Measurements from ENCODE around the gene MGAT5. TPM values are rescaled to one million over a fixed set of nuclear protein-coding genes. Genes with fewer than 3 reads are reported as not detected.

The MGAT5 gene
- total RNA-seq, 6 experiments from 2014 or later: 4.5 to 16.0 (median 10.0) TPM

DNA sequence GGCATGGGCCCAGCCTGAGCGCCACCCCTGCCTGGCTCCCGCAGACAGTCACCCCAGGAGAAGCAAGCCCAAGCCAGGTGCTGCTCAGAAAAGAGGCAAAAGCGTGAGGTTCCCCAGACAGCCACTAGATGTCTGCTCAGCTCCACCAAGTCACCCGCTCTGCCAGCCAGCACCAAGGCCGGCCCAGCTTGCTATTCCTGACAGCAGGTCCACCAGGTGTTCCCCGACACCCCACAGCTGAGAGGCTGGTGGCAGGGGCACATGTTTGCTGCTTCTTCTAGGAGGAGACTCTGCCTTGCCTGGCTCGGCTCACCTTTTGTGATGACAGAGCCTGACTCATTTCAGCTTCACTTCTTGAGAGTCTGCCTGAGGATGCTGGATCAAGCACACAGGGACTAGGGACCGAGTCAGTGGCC lies 206.7 kb downstream of the MGAT5 start:
- intact Hi-C loops (cut with DNase I): no loop called here
- no peak overlapping the region for H3K27ac ChIP-seq

DNA sequence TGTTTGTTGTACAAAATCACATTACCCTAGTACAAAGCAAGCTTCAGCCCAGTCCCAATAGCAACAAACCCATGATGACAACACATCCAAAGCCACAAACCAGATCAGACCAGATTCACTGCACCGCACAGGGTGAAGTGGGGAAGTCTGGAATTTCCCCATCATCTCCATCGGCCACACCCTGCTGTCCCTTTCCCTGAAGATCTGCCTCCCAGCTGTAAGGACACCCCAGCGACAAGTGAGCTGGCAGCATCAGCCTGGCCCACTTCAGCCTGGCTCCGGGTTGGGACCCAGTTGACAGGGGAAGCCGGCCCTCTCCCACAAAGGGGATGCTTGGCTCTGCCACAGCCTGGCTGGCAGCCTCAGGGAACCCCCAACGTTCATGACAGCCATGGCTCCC lies 207.6 kb downstream of the MGAT5 start:
- no peaks in the 10 kb centered on the region for H3K27me3 ChIP-seq
- H3K27ac ChIP-seq: no peak overlapping the region
- no peaks in the 10 kb centered on the region for H3K9me3 ChIP-seq
- no peaks in the 10 kb centered on the region for H3K36me3 ChIP-seq
- ATAC-seq (no peak), DNase-seq (no peak)
- WGBS (ENCODE audit: insufficient coverage, low coverage, low lambda C conversion rate, missing lambda C conversion rate): 58% methylated on average over 2 of the region's 6 CpGs
- peaks cover 0 to 13% (median 4%) of the 10 kb centered on the region in 4 donors for H3K4me1 ChIP-seq
- intact Hi-C loops (cut with DNase I): no loop called here
- TF ChIP-seq CTCF (IDR thresholded peaks at IDR 0.05) (no peak), POLR2A (IDR thresholded peaks at IDR 0.05) (no peak)
- H3K4me3 ChIP-seq: no peak overlapping the region

More for the DNA sequence above, 206.7 kb downstream of the MGAT5 start:
- Histone ChIP-seq H3K4me1 (peaks cover 0 to 13% (median 4%) of the 10 kb centered on the region in 4 donors), H3K4me3 (no peak overlapping the region), H3K27me3 (no peaks in the 10 kb centered on the region), H3K9me3 (no peaks in the 10 kb centered on the region), H3K36me3 (no peaks in the 10 kb centered on the region)
- ATAC-seq (peak; percentile 75 to 86 (median 83)), DNase-seq (peak; percentile 71 to 76 (median 71))
- no peak for TF ChIP-seq POLR2A (IDR thresholded peaks at IDR 0.05)
- peak; percentile 56 to 75 (median 69) for TF ChIP-seq CTCF (IDR thresholded peaks at IDR 0.05)
- 27% methylated on average over 2 of the region's 8 CpGs for WGBS (ENCODE audit: insufficient coverage, low coverage, low lambda C conversion rate, missing lambda C conversion rate)

DNA sequence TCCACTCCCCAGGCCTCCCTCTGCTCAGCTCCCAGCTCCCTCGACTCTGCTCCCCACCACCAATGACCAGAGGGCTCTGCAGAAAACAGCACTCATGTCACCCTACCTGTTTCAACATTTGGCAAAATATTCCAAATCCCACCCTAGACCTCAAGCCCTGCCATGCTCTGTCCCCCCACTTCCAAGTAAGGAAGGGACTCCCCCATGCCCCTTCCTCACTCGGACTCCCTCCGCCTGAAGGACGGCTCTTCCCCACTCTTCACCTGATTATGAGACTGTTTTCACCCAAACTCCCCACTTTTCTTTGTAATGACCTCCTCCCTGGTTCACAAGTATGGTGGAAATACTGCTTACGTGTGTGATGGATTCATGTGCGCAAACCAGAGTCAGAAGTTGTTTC lies 208.4 kb downstream of the MGAT5 start:
- 89% methylated on average over 5 of the region's 6 CpGs for WGBS (ENCODE audit: insufficient coverage, low coverage, low lambda C conversion rate, missing lambda C conversion rate)
- no peaks in the 10 kb centered on the region for H3K27me3 ChIP-seq
- H3K27ac ChIP-seq: no peak overlapping the region
- H3K36me3 ChIP-seq: no peaks in the 10 kb centered on the region
- TF ChIP-seq CTCF (IDR thresholded peaks at IDR 0.05): no peak
- TF ChIP-seq POLR2A (IDR thresholded peaks at IDR 0.05): no peak
- no peak for DNase-seq
- peaks cover 0 to 10% (median 4%) of the 10 kb centered on the region in 4 donors for H3K4me1 ChIP-seq
- no peaks in the 10 kb centered on the region for H3K9me3 ChIP-seq
- intact Hi-C loops (cut with DNase I): no loop called here
- H3K4me3 ChIP-seq: no peak overlapping the region
- no peak for ATAC-seq

GRCh38 chr2:134462791-134463698 lies 209.2 kb downstream of the MGAT5 start:
- ATAC-seq (no peak), DNase-seq (no peak)
- no peak for TF ChIP-seq CTCF (IDR thresholded peaks at IDR 0.05)
- TF ChIP-seq POLR2A (IDR thresholded peaks at IDR 0.05): no peak
- WGBS (ENCODE audit: insufficient coverage, low coverage, low lambda C conversion rate, missing lambda C conversion rate): 100% methylated on average over 1 of the region's 11 CpGs
- no peak overlapping the region for H3K27ac ChIP-seq
- H3K9me3 ChIP-seq: no peaks in the 10 kb centered on the region
- no peaks in the 10 kb centered on the region for H3K36me3 ChIP-seq
- peaks cover 0 to 3% (median 0%) of the 10 kb centered on the region in 4 donors for H3K4me1 ChIP-seq
- intact Hi-C loops (cut with DNase I): no loop called here
- no peak overlapping the region for H3K4me3 ChIP-seq
- H3K27me3 ChIP-seq: no peaks in the 10 kb centered on the region
